Adrenal gland (tissue), 5 donors: ENCODE measurements around the gene PRKCQ.

ENCODE experiments used
- POLR2A ChIP-seq, 2 donors: fragments of 450-650 bp; IDR thresholded peaks; one replicate each; pipeline ENCODE4 v1.6.1; 2017; ENCODE audit warnings: antibody characterized with exemption in 2 of 2, mild to moderate bottlenecking in 2 of 2, moderate library complexity in 1 of 2
- TF ChIP-seq, protein P1 (sequence below), 6 experiments: fragments of 450-650 bp in 4 of 6; fragments of 200-600 bp in 2 of 6; sonication (generic) in 1 of 6; IDR thresholded peaks; 1 replicate in 5 of 6; 2 replicates in 1 of 6; pipeline versions ENCODE4 v1.5.1 to v1.8.0; 2016 to 2021; ENCODE audit warnings: antibody characterized with exemption in 6 of 6, mild to moderate bottlenecking in 2 of 6, moderate library complexity in 1 of 6
- donor health status: DM: no; HTN: no; CAD: no.

DNA sequence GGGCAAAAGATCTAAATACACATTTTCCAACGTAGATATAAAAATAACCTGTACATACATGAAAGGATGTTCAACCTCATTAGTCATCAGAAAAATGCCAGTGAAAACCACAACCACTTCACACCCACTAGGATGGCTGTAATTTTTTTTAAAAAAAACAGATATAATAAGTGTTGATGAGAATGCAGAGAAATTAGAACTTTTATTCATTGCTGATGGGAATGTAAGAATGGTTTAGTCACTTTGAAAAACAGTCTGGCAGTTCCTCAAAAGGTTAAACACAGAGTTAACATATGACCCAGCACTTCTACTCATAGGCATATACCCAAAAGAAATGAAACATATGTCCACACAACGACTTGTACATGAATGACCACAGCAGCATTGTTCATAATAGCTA lies 32.3 kb upstream of the PRKCQ start:
- TF ChIP-seq, protein P1, sequence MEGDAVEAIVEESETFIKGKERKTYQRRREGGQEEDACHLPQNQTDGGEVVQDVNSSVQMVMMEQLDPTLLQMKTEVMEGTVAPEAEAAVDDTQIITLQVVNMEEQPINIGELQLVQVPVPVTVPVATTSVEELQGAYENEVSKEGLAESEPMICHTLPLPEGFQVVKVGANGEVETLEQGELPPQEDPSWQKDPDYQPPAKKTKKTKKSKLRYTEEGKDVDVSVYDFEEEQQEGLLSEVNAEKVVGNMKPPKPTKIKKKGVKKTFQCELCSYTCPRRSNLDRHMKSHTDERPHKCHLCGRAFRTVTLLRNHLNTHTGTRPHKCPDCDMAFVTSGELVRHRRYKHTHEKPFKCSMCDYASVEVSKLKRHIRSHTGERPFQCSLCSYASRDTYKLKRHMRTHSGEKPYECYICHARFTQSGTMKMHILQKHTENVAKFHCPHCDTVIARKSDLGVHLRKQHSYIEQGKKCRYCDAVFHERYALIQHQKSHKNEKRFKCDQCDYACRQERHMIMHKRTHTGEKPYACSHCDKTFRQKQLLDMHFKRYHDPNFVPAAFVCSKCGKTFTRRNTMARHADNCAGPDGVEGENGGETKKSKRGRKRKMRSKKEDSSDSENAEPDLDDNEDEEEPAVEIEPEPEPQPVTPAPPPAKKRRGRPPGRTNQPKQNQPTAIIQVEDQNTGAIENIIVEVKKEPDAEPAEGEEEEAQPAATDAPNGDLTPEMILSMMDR (IDR thresholded peaks at IDR 0.05), result no peak
- TF ChIP-seq POLR2A (IDR thresholded peaks at IDR 0.05), result no peak
